Natural killer cell (primary cell): ENCODE data around the gene CROCC2. TPM values are rescaled to one million over a fixed set of nuclear protein-coding genes. Genes with fewer than 3 reads are reported as not detected.
A peak's percentile ranks its signal among the peaks of the same experiment; 100 is the strongest.

Source experiments
- ATAC-seq, 3 donors: fragments of 150-1000 bp in 2 of 3; fragments of 200-7000 bp in 1 of 3; cut with Tn5 transposase; 1 replicate in 1 of 3; 2 replicates in 2 of 3; pipeline ENCODE4 v1.10.0; 2021; ENCODE audit warnings: mild to moderate bottlenecking in 2 of 3, moderate library complexity in 2 of 3
- DNase-seq, 2 donors: peaks; one replicate each; pipeline versions ENCODE4 v3.0.0 to v3.0.0-alpha.2; 2013 to 2021; ENCODE audit warnings: mixed read lengths in 1 of 2
- H3K27ac ChIP-seq: one replicate; pipeline ENCODE4 v1.5.1; 2013; ENCODE audit warnings: mild to moderate bottlenecking, low read length
- H3K27me3 ChIP-seq: one replicate; pipeline ENCODE4 v1.6.1; 2013; ENCODE audit warnings: low read length; ENCODE audit not compliant: control insufficient read depth, insufficient read depth
- H3K36me3 ChIP-seq: one replicate; pipeline ENCODE4 v1.6.1; 2013; ENCODE audit warnings: low read length; ENCODE audit not compliant: control insufficient read depth, insufficient read depth
- H3K4me1 ChIP-seq: one replicate; pipeline ENCODE4 v1.6.1; 2013; ENCODE audit warnings: low read length; ENCODE audit not compliant: control insufficient read depth, insufficient read depth
- H3K4me3 ChIP-seq: one replicate; pipeline ENCODE4 v1.5.1; 2013; ENCODE audit warnings: low read length
- H3K9me3 ChIP-seq: one replicate; pipeline ENCODE4 v1.6.1; 2013; ENCODE audit warnings: low read length; ENCODE audit not compliant: control insufficient read depth, insufficient read depth
- H3K27ac Mint-ChIP-seq, 2 donors: one replicate each; pipeline ENCODE4 v1.8.0; 2022; ENCODE audit warnings: mild to moderate bottlenecking in 2 of 2, mixed read lengths in 2 of 2, moderate library complexity in 1 of 2
- H3K27me3 Mint-ChIP-seq, 2 donors: one replicate each; pipeline ENCODE4 v1.8.0; 2022; ENCODE audit warnings: low read depth in 2 of 2, mixed read lengths in 2 of 2
- H3K36me3 Mint-ChIP-seq: one replicate; pipeline ENCODE4 v1.8.0; 2022; ENCODE audit warnings: mixed read lengths
- H3K4me1 Mint-ChIP-seq, 2 donors: one replicate each; pipeline ENCODE4 v1.8.0; 2022; ENCODE audit warnings: mixed read lengths in 2 of 2
- H3K4me3 Mint-ChIP-seq: one replicate; pipeline ENCODE4 v1.8.0; 2022; ENCODE audit warnings: mild to moderate bottlenecking, moderate library complexity, mixed read lengths
- H3K9me3 Mint-ChIP-seq, 2 donors: one replicate each; pipeline ENCODE4 v1.8.0; 2022; ENCODE audit warnings: mixed read lengths in 2 of 2
- WGBS: methylation state at CpG from one replicate; pipeline ENCODE4 v1.1.7; 2013; ENCODE audit warnings: missing lambda C conversion rate; ENCODE audit not compliant: insufficient coverage; 5-methylcytosine and 5-hydroxymethylcytosine counted together
- intact Hi-C: fragments of 100-400 bp; cut with micrococcal nuclease; formaldehyde crosslinking; loops from one replicate; pipeline ENCODE4 v1.14.2; 2022
- total RNA-seq, 4 donors: library from RNA; stranded (reverse); fragments of 120-200 nt in 1 of 4; gene quantifications; one replicate each; pipeline versions ENCODE4 v1.2.3 to v1.2.4, GENCODE V29; 2013 to 2022
- TF ChIP-seq, protein P1 (sequence below): fragments of 200-600 bp; IDR thresholded peaks from one replicate; pipeline ENCODE4 v1.8.0; 2022; ENCODE audit warnings: antibody characterized with exemption

The CROCC2 gene
- total RNA-seq, 3 donors from 2014 or later (not counting 1 experiment from before 2014, with no cell fraction given): 0.14 TPM; not detected in 2

DNA sequence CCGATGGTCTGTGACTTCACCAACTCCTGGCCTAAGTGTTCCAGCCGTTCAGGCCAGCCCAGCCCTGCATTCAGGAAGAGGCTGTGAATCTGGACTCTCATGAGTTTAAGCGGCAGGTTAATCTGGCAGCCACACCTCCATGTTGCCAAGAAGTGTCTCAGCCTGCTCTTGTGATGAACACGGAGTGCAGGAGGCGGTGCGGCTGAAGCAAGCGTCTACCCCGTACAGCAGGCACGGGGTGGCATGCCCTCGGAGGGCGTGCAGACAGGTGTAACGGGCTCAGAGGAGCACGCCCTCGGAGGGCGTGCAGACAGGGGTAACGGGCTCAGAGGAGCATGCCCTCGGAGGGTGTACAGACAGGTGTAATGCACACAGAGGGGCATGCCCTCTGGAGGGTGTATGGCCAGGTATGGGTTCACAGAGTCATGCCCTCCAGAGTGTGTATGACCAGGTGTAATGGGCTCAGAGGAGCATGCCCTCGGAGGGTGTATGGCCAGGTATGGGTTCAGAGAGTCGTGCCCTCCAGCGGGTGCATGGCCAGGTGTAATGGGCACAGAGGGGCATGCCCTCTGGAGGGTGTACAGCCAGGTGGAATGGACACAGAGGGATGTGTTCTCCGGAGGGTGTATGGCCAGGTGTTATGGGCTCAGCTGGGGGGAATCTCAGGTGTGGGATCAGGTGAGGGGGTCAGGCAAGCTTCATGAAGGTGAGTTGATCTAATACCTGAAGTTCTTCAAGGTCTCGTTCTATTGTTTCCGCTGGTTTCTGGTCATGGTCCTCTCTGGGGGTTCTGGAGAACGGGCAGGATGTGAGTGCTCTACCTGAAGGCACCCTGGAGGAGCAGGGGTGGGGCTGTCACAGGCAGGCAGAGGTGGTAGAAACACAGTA lies 22.6 kb downstream of the CROCC2 start:
- Mint-ChIP-seq H3K27ac (no peak overlapping the region), H3K36me3 (no peaks in the 10 kb centered on the region), H3K27me3 (no peaks in the 10 kb centered on the region), H3K4me1 (no peaks in the 10 kb centered on the region), H3K4me3 (no peak overlapping the region), H3K9me3 (no peaks in the 10 kb centered on the region)
- Histone ChIP-seq H3K27ac (no peak overlapping the region), H3K9me3 (no peaks in the 10 kb centered on the region), H3K27me3 (no peaks in the 10 kb centered on the region), H3K4me1 (no peaks in the 10 kb centered on the region), H3K36me3 (no peaks in the 10 kb centered on the region), H3K4me3 (no peak overlapping the region)
- TF ChIP-seq, protein P1, sequence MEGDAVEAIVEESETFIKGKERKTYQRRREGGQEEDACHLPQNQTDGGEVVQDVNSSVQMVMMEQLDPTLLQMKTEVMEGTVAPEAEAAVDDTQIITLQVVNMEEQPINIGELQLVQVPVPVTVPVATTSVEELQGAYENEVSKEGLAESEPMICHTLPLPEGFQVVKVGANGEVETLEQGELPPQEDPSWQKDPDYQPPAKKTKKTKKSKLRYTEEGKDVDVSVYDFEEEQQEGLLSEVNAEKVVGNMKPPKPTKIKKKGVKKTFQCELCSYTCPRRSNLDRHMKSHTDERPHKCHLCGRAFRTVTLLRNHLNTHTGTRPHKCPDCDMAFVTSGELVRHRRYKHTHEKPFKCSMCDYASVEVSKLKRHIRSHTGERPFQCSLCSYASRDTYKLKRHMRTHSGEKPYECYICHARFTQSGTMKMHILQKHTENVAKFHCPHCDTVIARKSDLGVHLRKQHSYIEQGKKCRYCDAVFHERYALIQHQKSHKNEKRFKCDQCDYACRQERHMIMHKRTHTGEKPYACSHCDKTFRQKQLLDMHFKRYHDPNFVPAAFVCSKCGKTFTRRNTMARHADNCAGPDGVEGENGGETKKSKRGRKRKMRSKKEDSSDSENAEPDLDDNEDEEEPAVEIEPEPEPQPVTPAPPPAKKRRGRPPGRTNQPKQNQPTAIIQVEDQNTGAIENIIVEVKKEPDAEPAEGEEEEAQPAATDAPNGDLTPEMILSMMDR: no peak
- peak in 1 of 2 donors; percentile 5 for DNase-seq
- no peak for ATAC-seq
- intact Hi-C loops: no loop called here
- WGBS: 87% methylated on average over 24 of the region's 24 CpGs

DNA sequence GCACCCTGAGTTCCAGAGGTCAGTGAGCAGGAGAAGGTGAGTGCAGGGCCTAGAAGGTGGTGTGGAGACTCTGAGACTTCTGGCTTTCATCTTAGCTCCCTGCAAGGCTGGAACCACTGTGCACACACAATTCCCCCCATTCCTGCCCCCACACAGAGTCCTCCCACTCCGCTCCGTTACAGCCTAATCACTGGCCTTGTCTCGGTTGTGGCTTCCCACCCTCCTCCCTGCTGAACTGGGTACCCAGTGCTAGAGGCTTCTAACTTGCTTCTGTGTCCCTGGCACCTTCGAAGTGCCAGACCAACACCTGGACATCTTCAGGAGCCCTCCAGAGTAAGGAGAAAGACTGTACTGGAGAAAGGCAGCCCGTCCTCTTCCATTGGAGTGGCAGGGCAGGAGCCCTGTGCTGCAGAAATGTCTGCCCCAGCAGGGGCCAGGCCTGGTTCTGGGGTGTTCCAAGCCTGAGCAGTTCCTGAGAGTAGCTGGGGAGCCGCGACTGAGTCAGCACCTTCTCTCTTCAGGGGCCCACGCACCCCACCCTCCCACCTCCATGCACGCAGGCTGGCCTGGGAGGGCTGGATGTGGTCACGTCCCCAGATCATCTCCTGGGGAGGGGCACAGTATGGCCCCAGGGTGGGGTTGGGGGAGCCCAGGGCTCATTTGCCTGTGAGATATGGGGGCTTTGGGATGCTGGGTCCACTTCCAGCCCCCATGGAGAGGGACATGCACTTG lies 23.4 kb downstream of the CROCC2 start:
- TF ChIP-seq, protein P1: no peak
- DNase-seq: peak in 1 of 2 donors; percentile 4
- no peaks in the 10 kb centered on the region for H3K36me3 Mint-ChIP-seq

DNA sequence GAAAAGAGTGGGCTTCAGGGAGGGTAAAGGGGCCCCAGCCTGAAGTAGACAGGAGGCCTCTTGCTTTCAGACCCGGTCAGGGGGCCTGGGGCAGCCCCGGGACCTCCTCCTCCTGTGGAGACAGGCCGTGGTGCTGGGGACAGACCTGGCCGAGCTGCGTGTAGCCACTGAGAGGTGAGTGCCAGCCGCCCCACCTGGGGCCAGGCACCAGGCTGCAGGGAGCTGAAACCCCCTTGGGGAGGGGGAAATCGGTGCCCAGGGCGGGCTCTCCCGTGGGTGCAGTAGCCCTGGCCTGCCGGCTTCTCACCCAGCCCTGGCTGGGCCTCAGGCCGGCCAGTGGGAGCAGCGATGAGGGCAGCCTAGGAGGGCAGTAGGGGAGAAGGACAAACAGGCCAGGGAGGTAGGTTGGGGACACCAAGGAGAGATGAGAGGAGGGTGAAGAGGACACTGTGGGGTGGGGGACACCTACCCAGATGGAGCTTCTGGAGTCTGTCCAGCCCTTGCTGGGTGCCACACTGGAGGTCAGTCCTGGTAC lies 24.0 kb downstream of the CROCC2 start:
- ATAC-seq: no peak
- 78% methylated on average over 12 of the region's 12 CpGs for WGBS
- H3K27ac Mint-ChIP-seq: no peak overlapping the region
- H3K27me3 ChIP-seq: no peaks in the 10 kb centered on the region
- no peak overlapping the region for H3K4me3 ChIP-seq
- no peaks in the 10 kb centered on the region for H3K4me1 ChIP-seq
- H3K9me3 Mint-ChIP-seq: no peaks in the 10 kb centered on the region
- no peak overlapping the region for H3K4me3 Mint-ChIP-seq
- H3K27me3 Mint-ChIP-seq: no peaks in the 10 kb centered on the region
- no peak overlapping the region for H3K27ac ChIP-seq
- no peaks in the 10 kb centered on the region for H3K9me3 ChIP-seq
- no peaks in the 10 kb centered on the region for H3K36me3 ChIP-seq
- intact Hi-C loops: no loop called here
- H3K4me1 Mint-ChIP-seq: no peaks in the 10 kb centered on the region
- H3K36me3 Mint-ChIP-seq: no peaks in the 10 kb centered on the region
- peak in 1 of 2 donors; percentile 12 for DNase-seq
- TF ChIP-seq, protein P1: no peak

More for the DNA sequence above, 23.4 kb downstream of the CROCC2 start:
- Histone ChIP-seq H3K27ac (no peak overlapping the region), H3K36me3 (no peaks in the 10 kb centered on the region), H3K4me1 (no peaks in the 10 kb centered on the region), H3K27me3 (no peaks in the 10 kb centered on the region), H3K4me3 (no peak overlapping the region), H3K9me3 (no peaks in the 10 kb centered on the region)
- Mint-ChIP-seq H3K4me1 (no peaks in the 10 kb centered on the region), H3K27ac (no peak overlapping the region), H3K9me3 (no peaks in the 10 kb centered on the region), H3K4me3 (no peak overlapping the region), H3K27me3 (no peaks in the 10 kb centered on the region)
- intact Hi-C loops: no loop called here
- no peak for ATAC-seq
- WGBS: 65% methylated on average over 10 of the region's 10 CpGs
